ENCODE measurements around the gene TAS2R14.

DNA sequence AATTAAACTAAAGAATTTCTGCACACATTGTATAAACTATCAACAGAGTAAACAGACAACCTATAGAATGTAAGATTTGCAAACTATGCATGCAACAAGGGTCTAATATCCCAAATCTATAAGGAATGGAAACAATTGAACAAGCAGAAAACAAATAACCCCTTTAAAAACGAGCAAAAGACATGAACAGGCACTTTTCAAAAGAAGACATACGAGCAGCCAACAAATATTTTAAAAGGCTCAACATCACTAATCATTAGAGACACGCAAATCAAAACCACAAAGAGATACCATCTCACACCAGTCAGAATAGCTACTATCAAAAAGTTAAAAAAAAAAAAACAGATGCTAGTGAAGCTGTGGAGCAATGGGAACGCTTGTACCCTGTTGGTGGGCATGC is 34.4 kb downstream of the TAS2R14 start:
- TF ChIP-seq CTCF (IDR thresholded peaks at IDR 0.05) (no peak), MXD4 (CRISPR knock-in tag; IDR thresholded peaks at IDR 0.05; ENCODE audit: borderline replicate concordance) (no peak), ZBTB21 (CRISPR knock-in tag; IDR thresholded peaks at IDR 0.05; ENCODE audit: borderline replicate concordance) (no peak), CBFB (CRISPR knock-in tag; IDR thresholded peaks at IDR 0.05; ENCODE audit: low read depth) (no peak), MAX (CRISPR knock-in tag; IDR thresholded peaks at IDR 0.05) (no peak), ZNF281 (CRISPR knock-in tag; IDR thresholded peaks at IDR 0.05) (no peak)

All from WTC11 (cell line).